HG03520 (cell line): ENCODE measurements around the gene C19orf47.

Experiments used
- ATAC-seq: cut with Tn5 transposase; IDR thresholded peaks from one replicate; pipeline ENCODE4 v1.9.1; 2021; ENCODE audit warnings: mild to moderate bottlenecking, moderate library complexity; ENCODE audit not compliant: unreplicated experiment

The C19orf47 gene

GRCh38 chr19:40321076-40321475 is 27.1 kb downstream of the C19orf47 start:
- no peak for ATAC-seq

GRCh38 chr19:40320558-40320935 is 27.6 kb downstream of the C19orf47 start:
- ATAC-seq: no peak

GRCh38 chr19:40317338-40317737 is 30.9 kb downstream of the C19orf47 start:
- ATAC-seq: no peak

GRCh38 chr19:40315812-40316470 is 32.3 kb downstream of the C19orf47 start:
- no peak for ATAC-seq

GRCh38 chr19:40314656-40315055 is 33.5 kb downstream of the C19orf47 start:
- no peak for ATAC-seq

- no peak for ATAC-seq
Observed at GRCh38 chr19:40313229-40313983, 34.8 kb downstream of the C19orf47 start.

GRCh38 chr19:40312533-40312932 is 35.7 kb downstream of the C19orf47 start:
- ATAC-seq: no peak

GRCh38 chr19:40309666-40310065 is 38.5 kb downstream of the C19orf47 start:
- no peak for ATAC-seq

- no peak for ATAC-seq
Observed at GRCh38 chr19:40305403-40305802, 42.8 kb downstream of the C19orf47 start.

GRCh38 chr19:40304306-40304705 is 43.9 kb downstream of the C19orf47 start:
- no peak for ATAC-seq

GRCh38 chr19:40303765-40304164 is 44.4 kb downstream of the C19orf47 start:
- ATAC-seq: no peak

GRCh38 chr19:40302224-40303011 is 45.8 kb downstream of the C19orf47 start:
- ATAC-seq: no peak

GRCh38 chr19:40300668-40301067 is 47.5 kb downstream of the C19orf47 start:
- no peak for ATAC-seq

- no peak for ATAC-seq
Observed at GRCh38 chr19:40298026-40298425, 50.2 kb downstream of the C19orf47 start.

- no peak for ATAC-seq
Observed at GRCh38 chr19:40294560-40294959, 53.6 kb downstream of the C19orf47 start.

- no peak for ATAC-seq
Observed at GRCh38 chr19:40286971-40287421, 61.2 kb downstream of the C19orf47 start.

GRCh38 chr19:40286235-40286970 is 61.8 kb downstream of the C19orf47 start:
- ATAC-seq: no peak

- peak; percentile 90 for ATAC-seq
Observed at GRCh38 chr19:40285353-40286234, 62.6 kb downstream of the C19orf47 start.

GRCh38 chr19:40284501-40285352 is 63.5 kb downstream of the C19orf47 start, which contains the start of gene AKT2:
TSS of gene AKT2 (minus strand) at chr19:40285345. CDS start at chr19:40265267, 20,078 bp downstream.
- peak; percentile 14 for ATAC-seq
